OCI-LY3 (cell line): Measurements from ENCODE around the gene CDK11A.

Experiments
- H2AFZ ChIP-seq: fragments of 200-600, 300-600 bp; shearing (Covaris generic); 2 replicates; pipeline ENCODE4 v1.6.0; 2014; ENCODE audit warnings: antibody characterized with exemption, low read depth, low read length
- H3K27ac ChIP-seq: fragments of 200-600, 300-600 bp; sonication (generic); 2 replicates; pipeline ENCODE4 v1.5.1; 2014; ENCODE audit warnings: mild to moderate bottlenecking, low read length, moderate library complexity, mixed read lengths
- H3K27me3 ChIP-seq: fragments of 200-600, 300-600 bp; sonication (generic); 2 replicates; pipeline ENCODE4 v1.6.1; 2014; ENCODE audit warnings: low read depth, low read length, mixed read lengths
- H3K36me3 ChIP-seq: fragments of 200-600, 300-600 bp; sonication (generic); replicated peaks from 2 replicates; pipeline ENCODE3; 2014; ENCODE audit warnings: low read depth, low read length, mixed read lengths
- H3K4me1 ChIP-seq: fragments of 300-600, 200-600 bp; sonication (generic); 2 replicates; pipeline ENCODE4 v1.6.1; 2014; ENCODE audit warnings: low read length, mixed read lengths
- H3K4me2 ChIP-seq: fragments of 200-600, 300-600 bp; sonication (generic); 2 replicates; pipeline ENCODE4 v1.6.1; 2014; ENCODE audit warnings: low read length, mixed read lengths
- H3K4me3 ChIP-seq: fragments of 300-600, 200-600 bp; sonication (generic); 2 replicates; pipeline ENCODE4 v1.5.1; 2014; ENCODE audit warnings: antibody characterized with exemption, mild to moderate bottlenecking, low read length, moderate library complexity
- H3K79me2 ChIP-seq: fragments of 300-600, 200-600 bp; shearing (Covaris generic); 2 replicates; pipeline ENCODE4 v1.6.1; 2014; ENCODE audit warnings: mild to moderate bottlenecking, low read length, mixed read lengths
- H3K9ac ChIP-seq: fragments of 300-600, 200-600 bp; shearing (Covaris generic); 2 replicates; pipeline ENCODE4 v1.6.0; 2014; ENCODE audit warnings: mild to moderate bottlenecking, low read length, moderate library complexity
- H3K9me3 ChIP-seq: fragments of 200-600, 300-600 bp; shearing (Covaris generic); 2 replicates; pipeline ENCODE4 v1.6.1; 2014; ENCODE audit warnings: low read length, mixed read lengths; ENCODE audit not compliant: insufficient read depth
- H4K20me1 ChIP-seq: fragments of 200-600, 300-600 bp; sonication (generic); 2 replicates; pipeline ENCODE4 v1.6.1; 2016; ENCODE audit warnings: low read length, mixed read lengths; ENCODE audit not compliant: insufficient read depth
- EZH2phosphoT487 ChIP-seq: fragments of 200-600 bp; shearing (Covaris generic); IDR thresholded peaks from 2 replicates; pipeline ENCODE4 v1.6.1; 2018; ENCODE audit warnings: antibody characterized with exemption, mixed run types, low read depth
- TF ChIP-seq, protein P1 (sequence below): fragments of 200-600, 300-600 bp; sonication (generic); IDR thresholded peaks from 2 replicates; pipeline ENCODE4 v1.5.1; 2014; ENCODE audit warnings: antibody characterized with exemption, low read length, low read depth

Gene CDK11A

DNA sequence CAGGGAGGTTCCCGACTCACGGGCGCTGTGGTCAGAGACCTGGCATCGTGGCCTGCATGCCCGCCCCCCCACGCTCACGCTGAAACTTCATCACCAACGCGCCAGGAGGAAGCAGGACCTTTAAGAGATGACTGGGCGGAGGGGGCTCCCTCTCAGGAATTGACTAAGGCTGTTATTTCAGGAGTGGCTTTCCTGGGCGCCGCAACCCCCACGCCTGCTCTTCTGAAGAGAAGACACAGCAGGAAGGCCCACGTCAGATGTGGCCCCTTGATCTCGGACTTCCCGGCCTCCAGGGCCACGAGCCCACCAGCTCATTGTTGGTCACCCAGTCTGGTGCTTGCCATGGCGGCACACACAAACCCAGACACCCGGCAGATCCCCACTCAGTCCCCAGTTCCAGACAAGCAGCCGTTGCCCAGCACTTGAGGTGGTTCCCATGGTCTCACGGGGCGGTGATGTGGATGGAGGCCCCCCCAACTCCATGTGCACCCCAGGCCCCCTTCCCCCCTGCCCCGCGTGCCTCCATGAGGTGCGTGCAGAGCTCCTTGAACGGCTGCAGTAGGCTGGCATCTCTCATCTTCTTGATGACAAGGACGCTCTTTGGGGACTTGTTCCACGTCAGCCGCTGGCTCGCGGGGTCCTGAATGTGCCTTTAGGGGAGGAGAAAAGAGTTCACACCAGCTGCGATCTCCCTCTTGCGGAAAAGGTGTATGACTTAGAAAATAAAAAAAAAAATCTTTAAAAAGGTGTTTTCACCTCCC is 32.7 kb upstream of the CDK11A start:
- Histone ChIP-seq H4K20me1 (peaks cover 17% of the 10 kb centered on the region), H3K27ac (no peak overlapping the region), H3K36me3 (peaks cover 52% of the 10 kb centered on the region), H3K4me3 (no peak overlapping the region), H3K9me3 (no peaks in the 10 kb centered on the region), H3K27me3 (no peaks in the 10 kb centered on the region), H2AFZ (no peak overlapping the region), H3K79me2 (peaks cover 44% of the 10 kb centered on the region), H3K4me1 (no peaks in the 10 kb centered on the region), H3K9ac (no peak overlapping the region), H3K4me2 (no peak overlapping the region)
- TF ChIP-seq EZH2phosphoT487: no peak
- TF ChIP-seq, protein P1, sequence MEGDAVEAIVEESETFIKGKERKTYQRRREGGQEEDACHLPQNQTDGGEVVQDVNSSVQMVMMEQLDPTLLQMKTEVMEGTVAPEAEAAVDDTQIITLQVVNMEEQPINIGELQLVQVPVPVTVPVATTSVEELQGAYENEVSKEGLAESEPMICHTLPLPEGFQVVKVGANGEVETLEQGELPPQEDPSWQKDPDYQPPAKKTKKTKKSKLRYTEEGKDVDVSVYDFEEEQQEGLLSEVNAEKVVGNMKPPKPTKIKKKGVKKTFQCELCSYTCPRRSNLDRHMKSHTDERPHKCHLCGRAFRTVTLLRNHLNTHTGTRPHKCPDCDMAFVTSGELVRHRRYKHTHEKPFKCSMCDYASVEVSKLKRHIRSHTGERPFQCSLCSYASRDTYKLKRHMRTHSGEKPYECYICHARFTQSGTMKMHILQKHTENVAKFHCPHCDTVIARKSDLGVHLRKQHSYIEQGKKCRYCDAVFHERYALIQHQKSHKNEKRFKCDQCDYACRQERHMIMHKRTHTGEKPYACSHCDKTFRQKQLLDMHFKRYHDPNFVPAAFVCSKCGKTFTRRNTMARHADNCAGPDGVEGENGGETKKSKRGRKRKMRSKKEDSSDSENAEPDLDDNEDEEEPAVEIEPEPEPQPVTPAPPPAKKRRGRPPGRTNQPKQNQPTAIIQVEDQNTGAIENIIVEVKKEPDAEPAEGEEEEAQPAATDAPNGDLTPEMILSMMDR: no peak

DNA sequence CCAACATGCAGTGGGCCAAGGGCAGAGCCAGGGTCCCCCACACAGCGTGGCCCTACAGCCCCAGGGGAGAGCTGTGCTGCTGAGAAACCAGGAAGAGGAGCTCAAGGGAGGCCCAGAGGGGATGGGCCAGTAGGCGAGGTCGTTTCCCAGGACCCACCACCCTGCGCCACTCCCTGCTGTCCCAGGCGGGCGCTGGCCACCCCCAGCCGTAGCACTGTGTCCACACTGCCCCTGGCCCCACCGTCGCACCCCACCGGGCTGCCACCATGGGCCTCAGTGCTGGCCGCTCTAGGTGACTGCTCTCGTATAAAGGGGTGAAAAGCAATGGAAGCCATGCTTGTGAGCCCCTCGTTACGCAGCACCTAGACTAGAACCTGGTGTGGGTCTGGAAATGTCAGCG is 31.7 kb upstream of the CDK11A start:
- TF ChIP-seq, protein P1: no peak
- no peak for TF ChIP-seq EZH2phosphoT487

DNA sequence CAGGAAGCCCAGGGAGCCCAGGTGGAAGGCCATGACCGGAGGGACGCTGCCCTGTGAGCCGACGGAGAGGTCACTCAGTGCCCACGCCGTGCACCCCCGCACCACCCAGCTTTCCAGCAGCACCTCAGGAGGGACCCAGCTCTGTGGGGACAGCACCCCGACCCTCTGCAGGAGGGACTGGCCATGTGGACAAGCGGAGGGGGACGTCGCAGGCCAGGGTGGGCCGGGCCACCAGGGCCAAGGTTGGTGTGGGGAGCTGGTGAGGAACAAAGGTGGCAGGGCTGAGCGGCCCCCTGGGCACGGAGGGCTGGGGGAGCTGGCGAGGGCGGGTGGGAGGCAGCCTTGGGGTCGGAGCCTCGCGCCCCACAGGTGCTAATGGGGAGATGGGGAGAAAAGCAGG is 31.3 kb upstream of the CDK11A start:
- Histone ChIP-seq H3K36me3 (peaks cover 41% of the 10 kb centered on the region), H3K27ac (no peak overlapping the region), H3K4me3 (no peak overlapping the region), H3K4me1 (no peaks in the 10 kb centered on the region), H3K9me3 (no peaks in the 10 kb centered on the region), H3K27me3 (no peaks in the 10 kb centered on the region), H3K4me2 (no peak overlapping the region), H3K79me2 (peaks cover 31% of the 10 kb centered on the region), H3K9ac (no peak overlapping the region), H2AFZ (no peak overlapping the region), H4K20me1 (peaks cover 11% of the 10 kb centered on the region)
- TF ChIP-seq, protein P1: no peak
- no peak for TF ChIP-seq EZH2phosphoT487

More for the DNA sequence above, 31.7 kb upstream of the CDK11A start:
- H3K79me2 ChIP-seq: peaks cover 35% of the 10 kb centered on the region
- H2AFZ ChIP-seq: no peak overlapping the region
- no peak overlapping the region for H3K27ac ChIP-seq
- no peaks in the 10 kb centered on the region for H3K27me3 ChIP-seq
- H3K4me2 ChIP-seq: no peak overlapping the region
- peaks cover 45% of the 10 kb centered on the region for H3K36me3 ChIP-seq
- no peaks in the 10 kb centered on the region for H3K4me1 ChIP-seq
- H3K4me3 ChIP-seq: no peak overlapping the region
- no peak overlapping the region for H3K9ac ChIP-seq
- H4K20me1 ChIP-seq: peaks cover 11% of the 10 kb centered on the region
- no peaks in the 10 kb centered on the region for H3K9me3 ChIP-seq

DNA sequence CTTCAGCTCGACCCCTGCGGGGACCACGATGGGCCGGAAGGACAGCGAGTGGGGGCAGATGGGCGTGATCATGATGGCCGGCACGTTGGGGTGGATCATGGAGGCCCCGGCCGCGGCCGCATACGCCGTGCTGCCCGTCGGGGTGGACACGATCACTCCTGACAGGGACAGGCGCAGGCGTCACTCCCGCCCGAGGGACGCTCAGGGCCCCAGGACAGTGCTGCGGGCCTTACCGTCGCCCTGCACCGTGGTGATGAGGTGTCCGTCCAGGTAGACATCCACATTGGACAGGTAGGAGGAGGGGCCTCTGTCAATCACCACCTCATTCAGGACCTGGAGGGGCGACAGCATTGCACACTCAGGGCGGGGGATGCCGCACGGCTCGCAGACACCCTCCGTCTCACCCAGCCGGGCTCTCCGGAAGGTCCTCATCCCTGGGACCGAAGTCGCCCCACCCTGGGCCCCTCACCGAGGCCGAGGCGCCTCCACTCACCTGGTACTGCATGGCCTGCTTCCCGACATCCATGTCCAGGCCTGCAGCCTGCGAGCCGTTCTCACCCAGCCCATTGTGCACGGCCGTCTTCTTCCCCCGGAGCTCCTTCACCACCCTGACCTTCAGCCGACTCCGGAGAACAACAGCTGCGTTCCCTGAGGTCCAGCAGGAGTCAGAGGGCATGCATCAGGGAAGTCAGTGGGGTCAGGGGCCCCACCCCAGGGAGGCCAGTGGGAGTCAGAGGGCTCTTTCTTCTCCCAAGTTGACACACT is 30.1 kb upstream of the CDK11A start:
- H3K27me3 ChIP-seq: no peaks in the 10 kb centered on the region
- H3K9ac ChIP-seq: no peak overlapping the region
- no peak overlapping the region for H2AFZ ChIP-seq
- no peak overlapping the region for H3K4me3 ChIP-seq
- H3K4me1 ChIP-seq: no peaks in the 10 kb centered on the region
- H3K9me3 ChIP-seq: no peaks in the 10 kb centered on the region
- peaks cover 19% of the 10 kb centered on the region for H3K79me2 ChIP-seq
- TF ChIP-seq EZH2phosphoT487: no peak
- TF ChIP-seq, protein P1: no peak
- H3K27ac ChIP-seq: no peak overlapping the region
- H3K36me3 ChIP-seq: peaks cover 33% of the 10 kb centered on the region
- H3K4me2 ChIP-seq: no peak overlapping the region
- peaks cover 11% of the 10 kb centered on the region for H4K20me1 ChIP-seq
